ENCODE data around the gene PRDM16.

PRDM16 gene

GRCh38 chr1:3266870-3267549 is 198.0 kb downstream of the PRDM16 start:
- Mint-ChIP-seq H3K4me3 (no peak overlapping the region), H3K36me3 (ENCODE audit: low read depth) (no peaks in the 10 kb centered on the region), H3K27ac (no peak overlapping the region), H3K4me1 (ENCODE audit: low read depth) (no peaks in the 10 kb centered on the region), H3K9me3 (peaks cover 5% of the 10 kb centered on the region), H3K27me3 (ENCODE audit: low read depth) (no peaks in the 10 kb centered on the region)

- Mint-ChIP-seq H3K36me3 (ENCODE audit: low read depth) (no peaks in the 10 kb centered on the region), H3K27me3 (ENCODE audit: low read depth) (no peaks in the 10 kb centered on the region), H3K4me1 (ENCODE audit: low read depth) (no peaks in the 10 kb centered on the region), H3K4me3 (no peak overlapping the region), H3K27ac (no peak overlapping the region), H3K9me3 (peaks cover 5% of the 10 kb centered on the region)
These were observed 198.7 kb downstream of the PRDM16 start for GRCh38 chr1:3267550-3268270.

DNA sequence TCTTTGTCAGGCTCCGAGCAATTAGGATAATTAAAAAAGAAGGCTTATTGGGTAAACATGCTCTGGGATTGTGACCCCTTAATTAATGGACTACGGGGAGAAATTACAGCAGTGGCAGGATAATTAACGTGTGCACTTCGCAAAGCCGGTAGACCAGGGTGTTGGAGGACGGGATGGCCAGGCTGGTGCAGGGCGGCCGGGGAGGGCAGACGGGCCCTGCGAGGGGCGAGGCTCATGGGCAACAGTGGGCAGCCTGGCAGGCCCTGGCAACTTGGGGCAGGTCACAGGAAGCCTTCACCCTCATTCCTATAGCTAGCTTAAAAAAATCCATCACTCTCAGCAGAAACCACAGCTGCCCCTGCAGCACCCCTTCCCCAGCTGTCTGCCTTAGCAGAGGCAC is 199.3 kb downstream of the PRDM16 start:
- Mint-ChIP-seq H3K27ac (no peak overlapping the region), H3K9me3 (peaks cover 5% of the 10 kb centered on the region), H3K27me3 (ENCODE audit: low read depth) (no peaks in the 10 kb centered on the region), H3K4me3 (no peak overlapping the region), H3K4me1 (ENCODE audit: low read depth) (no peaks in the 10 kb centered on the region), H3K36me3 (ENCODE audit: low read depth) (no peaks in the 10 kb centered on the region)

- Mint-ChIP-seq H3K9me3 (peaks cover 5% of the 10 kb centered on the region), H3K27ac (no peak overlapping the region), H3K4me1 (ENCODE audit: low read depth) (no peaks in the 10 kb centered on the region), H3K4me3 (no peak overlapping the region), H3K27me3 (ENCODE audit: low read depth) (no peaks in the 10 kb centered on the region), H3K36me3 (ENCODE audit: low read depth) (no peaks in the 10 kb centered on the region)
These were observed 201.6 kb downstream of the PRDM16 start for GRCh38 chr1:3270403-3271245.

GRCh38 chr1:3271866-3272265 is 202.9 kb downstream of the PRDM16 start:
- no peak overlapping the region for H3K27ac Mint-ChIP-seq
- H3K4me1 Mint-ChIP-seq (ENCODE audit: low read depth) = no peaks in the 10 kb centered on the region
- H3K36me3 Mint-ChIP-seq (ENCODE audit: low read depth) = no peaks in the 10 kb centered on the region
- H3K27me3 Mint-ChIP-seq (ENCODE audit: low read depth) = no peaks in the 10 kb centered on the region
- peaks cover 5% of the 10 kb centered on the region for H3K9me3 Mint-ChIP-seq
- no peak overlapping the region for H3K4me3 Mint-ChIP-seq

GRCh38 chr1:3272321-3273045 is 203.5 kb downstream of the PRDM16 start:
- Mint-ChIP-seq H3K27me3 (ENCODE audit: low read depth) (no peaks in the 10 kb centered on the region), H3K4me1 (ENCODE audit: low read depth) (no peaks in the 10 kb centered on the region), H3K9me3 (peaks cover 5% of the 10 kb centered on the region), H3K4me3 (no peak overlapping the region), H3K27ac (no peak overlapping the region), H3K36me3 (ENCODE audit: low read depth) (no peaks in the 10 kb centered on the region)

DNA sequence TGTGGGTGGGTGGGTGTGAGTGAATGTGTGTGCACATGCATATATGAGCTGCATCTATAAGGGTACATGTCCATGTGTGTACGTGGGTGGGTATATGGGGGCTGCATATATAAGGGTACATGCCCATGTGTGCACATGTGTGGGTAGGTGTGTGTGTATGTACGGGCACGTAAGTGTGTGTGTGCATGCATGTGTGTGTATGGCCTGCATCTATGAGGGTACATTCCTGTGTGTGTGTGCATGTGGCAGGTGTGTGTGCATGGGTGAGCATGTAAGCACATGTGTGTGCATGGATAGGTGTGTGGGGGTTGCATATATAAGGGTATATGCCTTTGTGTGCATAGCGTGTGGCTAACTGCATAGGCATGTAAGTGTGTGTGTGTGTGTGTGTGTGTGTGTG is 204.4 kb downstream of the PRDM16 start:
- Mint-ChIP-seq H3K36me3 (ENCODE audit: low read depth) (no peaks in the 10 kb centered on the region), H3K27me3 (ENCODE audit: low read depth) (no peaks in the 10 kb centered on the region), H3K4me1 (ENCODE audit: low read depth) (no peaks in the 10 kb centered on the region), H3K4me3 (no peak overlapping the region), H3K27ac (no peak overlapping the region), H3K9me3 (peaks cover 5% of the 10 kb centered on the region)

GRCh38 chr1:3274972-3275371 is 206.0 kb downstream of the PRDM16 start:
- no peak overlapping the region for H3K4me3 Mint-ChIP-seq
- H3K4me1 Mint-ChIP-seq (ENCODE audit: low read depth) = no peaks in the 10 kb centered on the region
- H3K36me3 Mint-ChIP-seq (ENCODE audit: low read depth) = no peaks in the 10 kb centered on the region
- no peaks in the 10 kb centered on the region for H3K27me3 Mint-ChIP-seq (ENCODE audit: low read depth)
- no peak overlapping the region for H3K27ac Mint-ChIP-seq
- H3K9me3 Mint-ChIP-seq = peaks cover 2% of the 10 kb centered on the region

GRCh38 chr1:3275471-3276340 is 206.7 kb downstream of the PRDM16 start:
- Mint-ChIP-seq H3K27me3 (ENCODE audit: low read depth) (no peaks in the 10 kb centered on the region), H3K27ac (no peak overlapping the region), H3K4me3 (no peak overlapping the region), H3K4me1 (ENCODE audit: low read depth) (no peaks in the 10 kb centered on the region), H3K9me3 (no peaks in the 10 kb centered on the region), H3K36me3 (ENCODE audit: low read depth) (no peaks in the 10 kb centered on the region)

DNA sequence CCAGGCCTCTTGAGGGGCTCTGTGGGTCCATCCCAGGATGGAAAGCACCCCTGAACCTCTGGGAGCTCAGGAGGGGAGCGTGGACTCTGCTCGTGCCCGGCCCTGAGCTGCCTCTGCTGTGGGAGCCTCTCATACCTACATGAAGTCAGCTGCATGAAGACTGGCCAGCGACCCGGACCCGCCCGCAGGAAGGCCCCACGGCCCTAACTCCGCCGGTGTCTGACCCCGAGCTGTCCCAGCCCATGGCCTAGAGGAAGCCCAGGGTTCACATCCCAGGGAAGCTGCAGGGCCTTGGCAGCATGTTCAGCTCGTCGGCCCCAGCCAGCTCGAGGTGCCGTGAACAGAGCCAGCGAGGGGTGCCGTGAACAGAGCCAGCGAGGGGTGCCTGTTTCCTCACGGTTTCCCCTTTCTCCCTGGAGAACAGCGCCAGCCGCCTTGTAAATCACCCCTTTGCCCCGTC is 207.4 kb downstream of the PRDM16 start:
- Mint-ChIP-seq H3K27me3 (ENCODE audit: low read depth) (no peaks in the 10 kb centered on the region), H3K4me3 (no peak overlapping the region), H3K4me1 (ENCODE audit: low read depth) (no peaks in the 10 kb centered on the region), H3K36me3 (ENCODE audit: low read depth) (no peaks in the 10 kb centered on the region), H3K9me3 (no peaks in the 10 kb centered on the region), H3K27ac (no peak overlapping the region)

DNA sequence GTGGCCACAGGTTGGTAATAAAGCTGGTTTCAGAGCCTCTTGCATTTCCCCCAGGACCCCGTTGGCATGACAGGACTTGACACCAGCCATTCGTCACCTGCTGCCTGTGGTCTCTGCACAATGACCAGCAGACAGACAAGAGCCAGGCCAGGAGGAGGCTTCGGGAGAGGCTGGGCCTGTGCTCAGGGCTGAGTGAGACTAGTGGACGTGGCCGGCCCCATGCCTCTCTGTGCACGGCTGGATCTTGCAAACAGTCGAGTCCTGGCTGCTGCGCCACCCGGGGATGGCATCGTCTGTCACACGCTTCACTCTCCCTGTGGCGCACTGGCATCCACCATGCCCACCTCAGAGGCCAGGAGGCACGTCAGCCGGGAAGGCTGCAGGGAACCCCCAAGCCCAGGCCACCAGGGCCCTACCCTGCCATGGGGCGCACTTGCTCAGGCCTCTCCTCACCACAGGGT is 208.0 kb downstream of the PRDM16 start:
- Mint-ChIP-seq H3K4me3 (no peak overlapping the region), H3K27ac (no peak overlapping the region), H3K9me3 (no peaks in the 10 kb centered on the region), H3K27me3 (ENCODE audit: low read depth) (no peaks in the 10 kb centered on the region), H3K36me3 (ENCODE audit: low read depth) (no peaks in the 10 kb centered on the region), H3K4me1 (ENCODE audit: low read depth) (no peaks in the 10 kb centered on the region)

DNA sequence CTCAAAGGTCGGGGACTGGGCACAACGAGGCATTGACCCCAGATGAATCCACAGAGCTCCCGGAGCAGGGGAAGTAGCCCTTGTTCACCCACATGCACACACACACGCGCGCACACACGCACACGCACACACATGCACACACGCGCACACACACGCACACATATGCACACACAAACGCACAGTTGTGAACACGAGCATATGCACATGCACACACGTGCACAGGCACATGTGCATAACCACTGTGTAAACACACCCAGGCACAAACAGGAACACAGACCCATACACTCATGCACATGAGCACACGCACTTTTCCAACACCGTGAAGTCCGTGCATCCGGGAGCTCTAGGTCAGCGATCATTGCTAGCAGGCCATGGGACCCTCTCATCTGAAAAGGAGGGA is 208.6 kb downstream of the PRDM16 start:
- H3K9me3 Mint-ChIP-seq = no peaks in the 10 kb centered on the region
- H3K4me3 Mint-ChIP-seq = no peak overlapping the region
- H3K36me3 Mint-ChIP-seq (ENCODE audit: low read depth) = no peaks in the 10 kb centered on the region

DNA sequence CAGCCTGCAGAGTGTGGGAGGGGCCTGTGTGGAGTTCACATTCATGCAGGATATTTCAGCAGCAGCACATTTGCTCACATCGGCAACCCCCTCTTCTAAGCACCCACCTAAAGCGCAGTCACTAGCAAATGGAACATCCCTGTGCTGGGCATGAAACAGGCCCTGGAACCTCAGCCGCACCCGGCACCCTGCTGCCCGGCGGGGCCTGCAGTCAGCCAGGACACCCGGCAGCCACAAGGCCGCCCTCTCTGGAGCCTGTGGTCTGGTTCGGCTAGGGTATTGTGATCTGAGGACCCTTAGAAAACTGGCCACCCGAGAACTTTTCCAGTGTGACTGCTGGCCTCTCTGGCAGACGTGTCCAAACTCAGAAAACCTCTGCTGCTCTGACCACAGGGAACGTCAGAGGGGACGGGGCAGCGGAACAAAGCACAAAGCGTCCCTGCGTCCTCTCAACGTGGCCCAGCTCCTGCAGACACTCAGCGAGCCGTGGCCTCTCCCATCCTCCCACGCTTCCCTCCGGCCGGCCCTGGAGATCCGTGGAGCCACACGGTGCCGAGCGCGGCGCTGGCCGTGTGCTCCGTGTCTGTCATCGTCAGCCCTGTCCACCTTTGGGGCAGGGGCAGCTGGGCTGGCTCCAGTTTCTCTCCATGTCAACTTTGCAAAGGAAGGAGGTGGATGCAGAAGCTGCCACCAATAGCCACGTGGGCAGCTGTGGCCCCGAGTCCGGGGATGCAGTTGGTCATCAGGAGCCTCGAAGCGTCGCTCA is 209.6 kb downstream of the PRDM16 start:
- H3K4me1 Mint-ChIP-seq (ENCODE audit: low read depth) = no peaks in the 10 kb centered on the region
- no peak overlapping the region for H3K27ac Mint-ChIP-seq
- H3K9me3 Mint-ChIP-seq = no peaks in the 10 kb centered on the region
- H3K4me3 Mint-ChIP-seq = no peak overlapping the region
- no peaks in the 10 kb centered on the region for H3K36me3 Mint-ChIP-seq (ENCODE audit: low read depth)
- no peaks in the 10 kb centered on the region for H3K27me3 Mint-ChIP-seq (ENCODE audit: low read depth)

More for the DNA sequence above, 208.6 kb downstream of the PRDM16 start:
- H3K27ac Mint-ChIP-seq = no peak overlapping the region
- H3K27me3 Mint-ChIP-seq (ENCODE audit: low read depth) = no peaks in the 10 kb centered on the region
- no peaks in the 10 kb centered on the region for H3K4me1 Mint-ChIP-seq (ENCODE audit: low read depth)
